GM18526 (cell line): ENCODE data around the gene SKAP2.

Source experiments
- POLR2A ChIP-seq: IDR thresholded peaks from 3 replicates; pipeline ENCODE4 v1.6.1; 2011; ENCODE audit not compliant: insufficient read length; ENCODE audit errors: extremely low read depth

The SKAP2 gene

GRCh38 chr7:26841003-26841739 lies 23.2 kb downstream of the SKAP2 start:
- no peak for TF ChIP-seq POLR2A

GRCh38 chr7:26815426-26815825 lies 49.0 kb downstream of the SKAP2 start:
- no peak for TF ChIP-seq POLR2A

- TF ChIP-seq POLR2A = no peak
These were observed 51.0 kb downstream of the SKAP2 start for GRCh38 chr7:26813432-26813831.

DNA sequence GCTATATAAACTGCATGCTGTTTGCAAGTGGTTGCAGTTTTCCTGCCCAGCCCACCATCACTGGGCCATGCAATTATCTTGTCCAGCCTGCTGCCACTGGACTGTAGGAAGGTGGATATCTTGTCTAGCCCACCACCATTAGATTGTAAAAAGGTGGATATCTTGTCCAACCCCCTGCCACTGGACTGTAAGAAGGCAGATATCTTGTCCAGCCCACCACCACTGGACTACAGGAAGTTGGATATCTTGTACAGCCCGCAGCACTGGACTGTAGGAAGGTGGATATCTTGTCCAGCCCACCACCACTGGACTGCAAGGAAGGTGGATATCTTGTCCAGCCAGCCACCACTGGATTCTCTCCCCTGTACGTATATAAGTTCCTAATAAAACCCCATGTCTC lies 69.8 kb downstream of the SKAP2 start:
- no peak for TF ChIP-seq POLR2A

DNA sequence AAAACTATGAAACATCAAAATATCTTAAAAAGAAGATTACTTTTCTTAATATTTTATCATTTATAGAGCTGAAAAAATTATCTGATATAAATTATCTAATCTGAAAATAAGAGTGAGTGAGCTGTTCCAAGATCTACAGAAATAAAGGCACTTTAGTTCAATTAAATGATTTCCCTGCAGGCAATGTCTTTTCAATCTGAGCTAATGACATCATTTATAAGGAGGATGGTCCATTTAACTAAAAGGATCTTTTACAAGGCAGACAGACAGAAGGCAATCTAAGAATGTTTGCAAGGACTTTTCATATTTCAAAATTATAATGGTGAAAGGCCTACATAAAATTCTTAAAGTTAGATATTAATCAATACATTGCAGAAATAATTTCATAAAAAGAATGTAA lies 71.8 kb downstream of the SKAP2 start:
- TF ChIP-seq POLR2A = no peak

- no peak for TF ChIP-seq POLR2A
These were observed 72.4 kb downstream of the SKAP2 start for GRCh38 chr7:26792006-26792405.

DNA sequence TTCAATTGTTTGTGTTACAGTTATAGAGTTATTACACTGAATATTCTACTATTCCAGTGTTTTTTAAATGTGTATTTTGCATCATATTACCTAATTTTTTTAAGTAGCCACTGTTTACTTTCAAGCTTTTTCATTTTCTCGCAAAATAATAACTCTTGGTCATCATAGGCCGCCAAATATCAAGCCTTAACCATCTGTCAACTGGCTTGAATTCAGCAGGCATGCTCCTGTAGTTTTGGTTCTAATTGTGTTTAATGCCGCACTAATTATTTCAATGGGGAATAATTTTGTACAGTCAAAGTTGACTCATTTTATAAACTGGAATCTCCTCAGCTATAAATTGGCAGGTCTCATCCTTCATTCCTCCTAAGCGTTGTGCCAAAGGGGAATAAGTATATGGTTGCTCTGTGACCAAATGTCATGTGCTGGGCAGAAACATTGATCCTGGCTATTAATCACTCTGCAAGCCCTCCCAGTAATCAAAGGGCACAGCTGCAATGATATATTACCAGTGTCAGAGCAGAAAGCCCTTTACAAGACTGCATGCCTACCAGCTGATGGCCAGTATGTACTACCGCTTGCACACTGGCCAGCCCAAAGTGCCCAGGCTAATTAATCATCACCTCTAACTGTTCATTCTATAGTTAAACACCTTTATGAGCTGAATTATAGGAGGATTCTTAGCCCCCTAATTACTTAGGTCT lies 74.8 kb downstream of the SKAP2 start:
- TF ChIP-seq POLR2A = no peak

GRCh38 chr7:26787701-26788100 lies 76.7 kb downstream of the SKAP2 start:
- TF ChIP-seq POLR2A = no peak

- no peak for TF ChIP-seq POLR2A
These were observed 80.3 kb downstream of the SKAP2 start for GRCh38 chr7:26784118-26784517.

DNA sequence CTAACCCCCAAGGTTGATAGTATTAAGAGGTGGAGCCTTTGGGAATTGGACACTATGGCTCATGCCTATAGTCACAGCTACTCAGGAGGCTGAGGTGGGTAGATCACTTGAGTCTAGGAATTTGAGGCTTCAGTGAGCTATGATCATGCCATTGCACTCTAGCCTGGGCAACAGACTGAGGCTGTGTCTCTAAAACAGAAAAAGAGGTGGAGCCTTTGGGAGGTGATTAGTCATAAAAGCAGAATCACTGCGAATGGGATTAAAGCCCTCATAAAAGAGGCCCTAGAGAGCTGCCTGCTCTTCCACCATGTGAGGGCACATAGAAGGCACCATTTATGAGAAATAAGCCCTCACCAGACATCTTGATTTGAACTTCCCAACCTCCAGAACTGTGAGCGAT lies 81.9 kb downstream of the SKAP2 start:
- no peak for TF ChIP-seq POLR2A

GRCh38 chr7:26779978-26780595 lies 84.3 kb downstream of the SKAP2 start:
- no peak for TF ChIP-seq POLR2A

DNA sequence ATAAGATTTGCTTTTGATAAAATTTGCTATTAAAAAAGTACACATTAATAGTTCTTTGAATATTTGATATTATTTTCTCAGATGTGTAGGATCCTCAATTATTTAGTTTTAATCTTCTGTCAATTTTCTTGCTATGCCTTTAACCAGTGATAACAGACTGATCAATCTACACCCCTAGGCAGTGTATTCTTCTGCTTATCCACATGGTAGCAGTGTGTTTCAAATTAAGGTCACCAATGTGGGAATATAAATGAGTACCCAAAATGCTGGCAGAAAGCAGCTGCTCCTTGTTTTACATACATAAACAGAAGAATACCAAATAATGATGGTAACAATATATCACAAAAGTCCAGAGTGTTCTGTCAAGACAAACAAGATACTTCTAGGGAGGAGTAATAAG lies 87.0 kb downstream of the SKAP2 start:
- no peak for TF ChIP-seq POLR2A

GRCh38 chr7:26760501-26760900 lies 103.9 kb downstream of the SKAP2 start:
- TF ChIP-seq POLR2A = no peak

GRCh38 chr7:26759108-26759507 lies 105.3 kb downstream of the SKAP2 start:
- no peak for TF ChIP-seq POLR2A

DNA sequence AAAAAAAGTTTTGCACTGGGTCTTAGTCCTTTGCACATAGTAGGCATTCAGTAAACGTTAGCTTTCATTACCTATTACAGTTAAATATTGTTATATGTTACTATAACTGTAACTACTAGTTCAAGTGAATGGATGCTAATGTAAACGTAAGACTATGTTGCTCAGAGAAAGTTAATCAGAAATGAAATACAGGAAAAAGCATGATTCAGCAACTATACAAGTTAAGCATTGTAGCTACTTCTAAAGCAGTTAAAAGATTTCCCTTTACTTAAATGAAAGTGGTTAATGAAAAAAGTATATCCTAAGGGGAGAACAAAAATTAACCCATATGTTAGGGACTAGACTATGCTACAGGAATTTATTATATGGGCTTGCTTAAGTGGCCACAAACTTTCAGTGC lies 121.2 kb downstream of the SKAP2 start:
- no peak for TF ChIP-seq POLR2A

- TF ChIP-seq POLR2A = no peak
These were observed 128.3 kb downstream of the SKAP2 start for GRCh38 chr7:26735976-26736600.
